CD14-positive monocyte (primary cell): Measurements from ENCODE around the gene MTG2. TPM values are rescaled to one million over a fixed set of nuclear protein-coding genes. Genes with fewer than 3 reads are reported as not detected.
A peak's percentile ranks its signal among the peaks of the same experiment; 100 is the strongest.

Experiments
- DNase-seq, 3 donors: peaks; one replicate each; pipeline ENCODE4 v3.0.0-alpha.2; 2011 to 2022
- H2AFZ ChIP-seq: 2 replicates; pipeline ENCODE4 v1.6.0; 2012; ENCODE audit warnings: mild to moderate bottlenecking, low read depth, low read length, inconsistent platforms; ENCODE audit not compliant: insufficient read depth, poor library complexity, severe bottlenecking
- H3K27ac ChIP-seq, 2 donors: 1 replicate in 1 of 2; 2 replicates in 1 of 2; pipeline ENCODE4 v1.5.1; 2012 to 2013; ENCODE audit warnings: low read length in 2 of 2, control low read depth in 1 of 2, inconsistent platforms in 1 of 2, low read depth in 1 of 2, mild to moderate bottlenecking in 1 of 2
- H3K27me3 ChIP-seq, 2 donors: one replicate each; pipeline versions ENCODE4 v1.6.0 to v1.6.1; 2011 to 2013; ENCODE audit warnings: low read length in 2 of 2; ENCODE audit not compliant: control insufficient read depth in 2 of 2, insufficient read depth in 2 of 2
- H3K36me3 ChIP-seq, 2 donors: replicated peaks in 1 of 2; 1 replicate in 1 of 2; 2 replicates in 1 of 2; pipeline versions ENCODE4 v1.5.1 to v1.6.1; 2012 to 2013; ENCODE audit warnings: low read length in 2 of 2, control low read depth in 1 of 2, inconsistent platforms in 1 of 2, mild to moderate bottlenecking in 1 of 2; ENCODE audit not compliant: insufficient read depth in 2 of 2, control insufficient read depth in 1 of 2
- H3K4me1 ChIP-seq, 2 donors: 1 replicate in 1 of 2; 2 replicates in 1 of 2; pipeline versions ENCODE4 v1.5.1 to v1.6.1; 2012 to 2013; ENCODE audit warnings: low read length in 2 of 2, control low read depth in 1 of 2, inconsistent platforms in 1 of 2, mild to moderate bottlenecking in 1 of 2, moderate library complexity in 1 of 2; ENCODE audit not compliant: insufficient read depth in 2 of 2, control insufficient read depth in 1 of 2
- H3K4me2 ChIP-seq: replicated peaks from 2 replicates; pipeline ENCODE3; 2012; ENCODE audit warnings: low read length, moderate library complexity, mild to moderate bottlenecking; ENCODE audit not compliant: poor library complexity, severe bottlenecking; ENCODE audit errors: extremely low read depth
- H3K4me3 ChIP-seq, 3 experiments: fragments of 200-600 bp in 1 of 3; sonication (generic) in 1 of 3; replicated peaks in 1 of 3; 1 replicate in 2 of 3; 2 replicates in 1 of 3; pipeline ENCODE4 v1.5.1; 2011 to 2013; ENCODE audit warnings: low read length in 3 of 3, mild to moderate bottlenecking in 3 of 3, control low read depth in 2 of 3, low read depth in 2 of 3, inconsistent platforms in 1 of 3, moderate library complexity in 1 of 3
- H3K79me2 ChIP-seq: 2 replicates; pipeline ENCODE4 v1.6.0; 2012; ENCODE audit warnings: mild to moderate bottlenecking, control low read depth, inconsistent platforms, low read length, moderate library complexity; ENCODE audit not compliant: insufficient read depth
- H3K9ac ChIP-seq: 2 replicates; pipeline ENCODE4 v1.6.0; 2017; ENCODE audit warnings: low read length, mild to moderate bottlenecking; ENCODE audit not compliant: insufficient read depth, poor library complexity, severe bottlenecking
- H3K9me3 ChIP-seq, 2 donors: replicated peaks in 1 of 2; 1 replicate in 1 of 2; 2 replicates in 1 of 2; pipeline versions ENCODE4 v1.5.1 to v1.6.1; 2012 to 2013; ENCODE audit warnings: low read length in 2 of 2, control low read depth in 1 of 2; ENCODE audit not compliant: control insufficient read depth in 1 of 2, insufficient read depth in 1 of 2
- H4K20me1 ChIP-seq: 2 replicates; pipeline ENCODE4 v1.6.0; 2012; ENCODE audit warnings: mild to moderate bottlenecking, low read length, control low read depth, moderate library complexity; ENCODE audit not compliant: insufficient read depth
- H3K27ac Mint-ChIP-seq, 7 donors: one replicate each; pipeline ENCODE4 v1.8.0; 2020; ENCODE audit warnings: mild to moderate bottlenecking in 7 of 7, mixed read lengths in 7 of 7, moderate library complexity in 6 of 7, inconsistent platforms in 2 of 7
- H3K27me3 Mint-ChIP-seq, 3 donors: one replicate each; pipeline ENCODE4 v1.8.0; 2021 to 2022; ENCODE audit warnings: low read depth in 3 of 3, mild to moderate bottlenecking in 3 of 3, mixed read lengths in 3 of 3, moderate library complexity in 3 of 3, inconsistent platforms in 1 of 3
- H3K36me3 Mint-ChIP-seq, 2 donors: one replicate each; pipeline ENCODE4 v1.8.0; 2020; ENCODE audit warnings: mixed read lengths in 2 of 2, inconsistent platforms in 1 of 2, mild to moderate bottlenecking in 1 of 2
- H3K4me1 Mint-ChIP-seq: one replicate; pipeline ENCODE4 v1.8.0; 2020; ENCODE audit warnings: mild to moderate bottlenecking, mixed read lengths
- H3K4me3 Mint-ChIP-seq, 2 donors: one replicate each; pipeline ENCODE4 v1.8.0; 2020; ENCODE audit warnings: mild to moderate bottlenecking in 2 of 2, mixed read lengths in 2 of 2, moderate library complexity in 1 of 2
- H3K9me3 Mint-ChIP-seq, 7 donors: one replicate each; pipeline ENCODE4 v1.8.0; 2020 to 2022; ENCODE audit warnings: mixed read lengths in 7 of 7, mild to moderate bottlenecking in 6 of 7, moderate library complexity in 6 of 7, inconsistent platforms in 2 of 7
- CTCF ChIP-seq: fragments of 200-600 bp; IDR thresholded peaks from one replicate; pipeline ENCODE4 v1.8.0; 2022; ENCODE audit warnings: antibody characterized with exemption, mild to moderate bottlenecking
- WGBS: methylation state at CpG from one replicate; pipeline ENCODE4 v1.1.5; 2013; ENCODE audit warnings: missing lambda C conversion rate; ENCODE audit not compliant: insufficient coverage; 5-methylcytosine and 5-hydroxymethylcytosine counted together
- intact Hi-C, 2 donors: fragments of 100-400 bp; cut with micrococcal nuclease; formaldehyde crosslinking; loops; one replicate each; pipeline versions ENCODE4 v1.15.0 to v1.15.1; 2023
- polyA plus RNA-seq, 3 donors: library from polyadenylated mRNA; depleted of rRNA in 1 of 3; unstranded in 2 of 3; stranded (reverse) in 1 of 3; fragments of 300-500 nt in 2 of 3; fragments of >200 nt in 1 of 3; fragmentation: Illumina TruSeq in 2 of 3; gene quantifications; 1 replicate in 2 of 3; 2 replicates in 1 of 3; pipeline ENCODE4 v1.2.3, GENCODE V29; 2012 to 2021

The MTG2 gene
- polyA plus RNA-seq, 3 donors: 10.8 to 16.1 (median 14.9) TPM

- no peak overlapping the region for H3K4me3 ChIP-seq
- DNase-seq: no peak
- intact Hi-C loops: loop anchor here (5.0 to 10.0 kb wide), 7 partner anchors 48 to 702 kb away; partner anchors contain the start of genes ADRM1 (in 1 of the 2), CABLES2 (in 1 of the 2), GID8 (in 1 of the 2) and LSM14B (in 1 of the 2)
These were observed 52.9 kb downstream of the MTG2 start for GRCh38 chr20:62235777-62236157.

GRCh38 chr20:62236200-62236599 lies 53.4 kb downstream of the MTG2 start:
- no peak overlapping the region for H3K4me3 ChIP-seq
- no peak overlapping the region for H3K9ac ChIP-seq
- H3K9me3 ChIP-seq: peaks cover 0 to 7% of the 10 kb centered on the region in 2 donors
- H3K27ac Mint-ChIP-seq: peak overlapping the region in 1 of 7 donors; percentile 45
- peaks cover 1 to 3% (median 3%) of the 10 kb centered on the region in 3 donors for H3K27me3 Mint-ChIP-seq
- no peak overlapping the region for H3K4me2 ChIP-seq
- no CpG with 5 or more reads among the region's 6 CpGs for WGBS
- H3K9me3 Mint-ChIP-seq: peaks cover 3 to 7% (median 5%) of the 10 kb centered on the region in 7 donors
- no peak overlapping the region for H3K4me3 Mint-ChIP-seq
- intact Hi-C loops: loop anchor here (5.0 to 10.0 kb wide), 7 partner anchors 49 to 701 kb away; partner anchors contain the start of genes ADRM1 (in 1 of the 2), CABLES2 (in 1 of the 2), GID8 (in 1 of the 2) and LSM14B (in 1 of the 2)
- H3K79me2 ChIP-seq: peaks cover 25% of the 10 kb centered on the region
- H3K27ac ChIP-seq: no peak overlapping the region
- peaks cover 14% of the 10 kb centered on the region for H4K20me1 ChIP-seq
- no peaks in the 10 kb centered on the region for H3K36me3 ChIP-seq
- DNase-seq: no peak
- H3K36me3 Mint-ChIP-seq: peaks cover under 1 to 7% of the 10 kb centered on the region in 2 donors
- peaks cover 26% of the 10 kb centered on the region for H3K4me1 Mint-ChIP-seq
- peaks cover 24 to 30% of the 10 kb centered on the region in 2 donors for H3K4me1 ChIP-seq
- no peak for TF ChIP-seq CTCF
- no peaks in the 10 kb centered on the region for H3K27me3 ChIP-seq
- no peak overlapping the region for H2AFZ ChIP-seq

More at GRCh38 chr20:62235777-62236157, 52.9 kb downstream of the MTG2 start:
- peaks cover 1 to 3% (median 3%) of the 10 kb centered on the region in 3 donors for H3K27me3 Mint-ChIP-seq
- no peak for TF ChIP-seq CTCF
- Histone ChIP-seq H3K9ac (no peak overlapping the region), H3K36me3 (no peaks in the 10 kb centered on the region), H3K4me2 (no peak overlapping the region), H3K27me3 (no peaks in the 10 kb centered on the region), H3K4me1 (peaks cover 24 to 27% of the 10 kb centered on the region in 2 donors), H3K9me3 (peaks cover 0 to 7% of the 10 kb centered on the region in 2 donors), H2AFZ (no peak overlapping the region), H4K20me1 (peaks cover 10% of the 10 kb centered on the region), H3K27ac (no peak overlapping the region), H3K79me2 (peaks cover 21% of the 10 kb centered on the region)
- H3K9me3 Mint-ChIP-seq: peaks cover 3 to 7% (median 6%) of the 10 kb centered on the region in 7 donors
- peak overlapping the region in 1 of 2 donors; percentile 37 for H3K4me3 Mint-ChIP-seq
- H3K27ac Mint-ChIP-seq: no peak overlapping the region
- peaks cover 0 to 3% of the 10 kb centered on the region in 2 donors for H3K36me3 Mint-ChIP-seq
- H3K4me1 Mint-ChIP-seq: peaks cover 24% of the 10 kb centered on the region
- WGBS: 94% methylated on average over 9 of the region's 9 CpGs
